ENCODE measurements around the gene TSR3. TPM values are rescaled to one million over a fixed set of nuclear protein-coding genes. Genes with fewer than 3 reads are reported as not detected.

Gene TSR3
- total RNA-seq, 1 donor from 2014 or later: 143 TPM

GRCh38 chr16:1395444-1396031 is 43.9 kb upstream of the TSR3 start:
- H3K27me3 ChIP-seq: no peaks in the 10 kb centered on the region
- H3K27ac ChIP-seq: no peak overlapping the region
- no peaks in the 10 kb centered on the region for H3K9me3 ChIP-seq
- no peak overlapping the region for H3K4me3 ChIP-seq
- no peak for DNase-seq (ENCODE audit: low spot score in 2 of 2)
- TF ChIP-seq, protein P1, sequence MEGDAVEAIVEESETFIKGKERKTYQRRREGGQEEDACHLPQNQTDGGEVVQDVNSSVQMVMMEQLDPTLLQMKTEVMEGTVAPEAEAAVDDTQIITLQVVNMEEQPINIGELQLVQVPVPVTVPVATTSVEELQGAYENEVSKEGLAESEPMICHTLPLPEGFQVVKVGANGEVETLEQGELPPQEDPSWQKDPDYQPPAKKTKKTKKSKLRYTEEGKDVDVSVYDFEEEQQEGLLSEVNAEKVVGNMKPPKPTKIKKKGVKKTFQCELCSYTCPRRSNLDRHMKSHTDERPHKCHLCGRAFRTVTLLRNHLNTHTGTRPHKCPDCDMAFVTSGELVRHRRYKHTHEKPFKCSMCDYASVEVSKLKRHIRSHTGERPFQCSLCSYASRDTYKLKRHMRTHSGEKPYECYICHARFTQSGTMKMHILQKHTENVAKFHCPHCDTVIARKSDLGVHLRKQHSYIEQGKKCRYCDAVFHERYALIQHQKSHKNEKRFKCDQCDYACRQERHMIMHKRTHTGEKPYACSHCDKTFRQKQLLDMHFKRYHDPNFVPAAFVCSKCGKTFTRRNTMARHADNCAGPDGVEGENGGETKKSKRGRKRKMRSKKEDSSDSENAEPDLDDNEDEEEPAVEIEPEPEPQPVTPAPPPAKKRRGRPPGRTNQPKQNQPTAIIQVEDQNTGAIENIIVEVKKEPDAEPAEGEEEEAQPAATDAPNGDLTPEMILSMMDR (IDR thresholded peaks at IDR 0.05): no peak
- H3K4me1 ChIP-seq: no peaks in the 10 kb centered on the region
- peaks cover 70 to 78% of the 10 kb centered on the region in 2 donors for H3K36me3 ChIP-seq
- intact Hi-C loops (cut with DNase I): no loop called here

- Histone ChIP-seq H3K36me3 (peaks cover 70 to 75% of the 10 kb centered on the region in 2 donors), H3K4me3 (no peak overlapping the region), H3K27me3 (no peaks in the 10 kb centered on the region), H3K9me3 (no peaks in the 10 kb centered on the region), H3K27ac (no peak overlapping the region), H3K4me1 (no peaks in the 10 kb centered on the region)
- no peak for DNase-seq (ENCODE audit: low spot score in 2 of 2)
- TF ChIP-seq, protein P1 (IDR thresholded peaks at IDR 0.05): no peak
- intact Hi-C loops (cut with DNase I): no loop called here
These were observed 42.8 kb upstream of the TSR3 start for GRCh38 chr16:1394367-1394951.

DNA sequence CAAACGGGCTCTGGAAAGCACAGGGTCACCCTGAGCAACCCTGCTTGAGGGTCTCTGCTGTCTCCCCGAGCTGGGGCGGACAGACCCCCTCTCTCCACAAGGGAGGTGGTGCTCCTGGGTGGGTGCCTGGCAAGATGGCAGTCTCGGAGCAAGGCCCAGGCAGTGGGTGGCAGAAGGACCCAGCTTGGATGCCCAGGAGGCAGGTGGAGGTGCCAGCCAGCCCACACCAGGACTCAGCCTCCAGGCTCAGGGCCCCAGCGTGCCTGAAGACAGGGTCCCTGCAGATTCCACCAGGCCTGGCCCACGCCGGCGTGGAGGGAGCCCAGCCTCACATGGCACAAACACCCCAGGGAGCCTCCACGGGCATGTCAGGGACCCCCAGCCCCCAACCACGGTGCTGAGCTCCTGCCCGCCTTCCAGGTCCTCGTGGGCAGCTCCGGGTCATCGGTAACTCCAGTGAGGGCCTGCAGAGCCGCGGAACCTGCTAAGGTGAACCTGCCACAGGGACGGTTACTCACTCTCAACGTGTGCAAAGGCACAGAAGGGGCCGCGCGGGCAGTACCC is 42.0 kb upstream of the TSR3 start:
- H3K27ac ChIP-seq: no peak overlapping the region
- H3K27me3 ChIP-seq: no peaks in the 10 kb centered on the region
- no peak overlapping the region for H3K4me3 ChIP-seq
- no peaks in the 10 kb centered on the region for H3K9me3 ChIP-seq
- TF ChIP-seq, protein P1 (IDR thresholded peaks at IDR 0.05): no peak
- DNase-seq (ENCODE audit: low spot score in 2 of 2): no peak
- H3K36me3 ChIP-seq: peaks cover 70 to 72% of the 10 kb centered on the region in 2 donors
- intact Hi-C loops (cut with DNase I): no loop called here
- H3K4me1 ChIP-seq: no peaks in the 10 kb centered on the region

DNA sequence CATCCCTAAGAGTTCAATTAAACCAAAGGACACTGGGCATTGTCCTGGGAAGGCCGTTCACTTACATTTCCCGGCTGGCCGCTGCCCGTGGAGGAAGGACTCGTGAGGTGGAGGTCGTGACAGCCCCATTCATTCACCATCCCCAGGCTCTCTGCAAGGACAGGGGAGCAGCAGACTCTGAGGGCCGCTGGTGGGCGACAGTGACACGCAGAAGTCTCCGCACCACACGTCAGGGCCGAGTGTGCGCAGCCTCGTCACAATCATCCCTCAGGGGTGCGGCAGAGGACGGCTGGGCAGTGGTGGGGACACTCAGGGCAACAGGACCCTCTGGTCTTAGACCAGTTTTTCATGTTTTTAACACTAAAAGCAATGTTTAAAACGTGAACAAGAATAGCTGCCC is 41.1 kb upstream of the TSR3 start:
- TF ChIP-seq, protein P1 (IDR thresholded peaks at IDR 0.05): no peak
- H3K36me3 ChIP-seq: peaks cover 67 to 71% of the 10 kb centered on the region in 2 donors
- no peaks in the 10 kb centered on the region for H3K9me3 ChIP-seq
- DNase-seq (ENCODE audit: low spot score in 2 of 2): no peak
- H3K27ac ChIP-seq: no peak overlapping the region
- no peaks in the 10 kb centered on the region for H3K4me1 ChIP-seq
- intact Hi-C loops (cut with DNase I): no loop called here
- no peaks in the 10 kb centered on the region for H3K27me3 ChIP-seq
- H3K4me3 ChIP-seq: no peak overlapping the region

DNA sequence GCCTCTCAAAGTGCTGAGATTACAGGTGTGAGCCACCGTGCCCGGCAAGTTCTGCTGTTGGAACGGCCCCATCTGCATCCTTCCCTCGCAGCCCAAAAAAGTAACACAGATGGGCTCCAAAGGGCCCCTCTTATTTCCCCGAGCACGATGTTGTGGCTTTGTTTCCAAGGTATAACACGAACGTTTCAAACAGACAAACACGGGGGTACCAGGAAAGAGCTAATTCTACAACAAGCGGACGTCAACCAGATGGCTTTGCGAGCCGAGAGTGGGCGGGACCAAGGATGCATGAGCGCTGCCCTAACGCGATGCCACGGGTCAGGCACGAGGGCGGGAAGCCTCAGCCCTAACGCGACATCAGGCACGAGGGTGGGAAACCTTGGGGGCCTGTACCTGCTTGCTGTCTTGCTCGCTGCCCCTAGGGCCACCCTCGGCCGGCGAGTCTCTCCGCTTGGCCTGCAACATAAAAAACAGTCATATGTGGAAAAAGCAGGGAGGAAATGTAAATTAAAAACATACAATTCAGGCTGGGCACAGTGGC is 38.6 kb upstream of the TSR3 start:
- H3K27ac ChIP-seq: no peak overlapping the region
- no peaks in the 10 kb centered on the region for H3K9me3 ChIP-seq
- H3K4me1 ChIP-seq: no peaks in the 10 kb centered on the region
- TF ChIP-seq, protein P1 (IDR thresholded peaks at IDR 0.05): no peak
- H3K27me3 ChIP-seq: no peaks in the 10 kb centered on the region
- peaks cover 54 to 63% of the 10 kb centered on the region in 2 donors for H3K36me3 ChIP-seq
- intact Hi-C loops (cut with DNase I): no loop called here
- no peak for DNase-seq (ENCODE audit: low spot score in 2 of 2)
- no peak overlapping the region for H3K4me3 ChIP-seq

All from ascending aorta (tissue), 2 donors.